ENCODE measurements around the gene ARHGAP11A. TPM values are rescaled to one million over a fixed set of nuclear protein-coding genes. Genes with fewer than 3 reads are reported as not detected.
A peak's percentile ranks its signal among the peaks of the same experiment; 100 is the strongest.

ARHGAP11A gene
- total RNA-seq, 4 donors from 2014 or later: 2.0 to 8.2 (median 4.8) TPM

GRCh38 chr15:32676169-32676568 lies 60.9 kb downstream of the ARHGAP11A start:
- no peak for DNase-seq
- Histone ChIP-seq H3K36me3 (no peaks in the 10 kb centered on the region), H3K9me3 (no peaks in the 10 kb centered on the region), H3K4me3 (replicated peaks in 1 of 3) (no peak overlapping the region), H3K27ac (no peak overlapping the region), H3K27me3 (no peaks in the 10 kb centered on the region), H3K4me1 (no peaks in the 10 kb centered on the region)
- WGBS, 2 donors: 75 to 80% methylated on average over 2 of the region's 2 CpGs
- no peak for TF ChIP-seq POLR2A (IDR thresholded peaks at IDR 0.05)
- no peak for TF ChIP-seq CTCF (IDR thresholded peaks at IDR 0.05)
- intact Hi-C loops (cut with DNase I): no loop called here

DNA sequence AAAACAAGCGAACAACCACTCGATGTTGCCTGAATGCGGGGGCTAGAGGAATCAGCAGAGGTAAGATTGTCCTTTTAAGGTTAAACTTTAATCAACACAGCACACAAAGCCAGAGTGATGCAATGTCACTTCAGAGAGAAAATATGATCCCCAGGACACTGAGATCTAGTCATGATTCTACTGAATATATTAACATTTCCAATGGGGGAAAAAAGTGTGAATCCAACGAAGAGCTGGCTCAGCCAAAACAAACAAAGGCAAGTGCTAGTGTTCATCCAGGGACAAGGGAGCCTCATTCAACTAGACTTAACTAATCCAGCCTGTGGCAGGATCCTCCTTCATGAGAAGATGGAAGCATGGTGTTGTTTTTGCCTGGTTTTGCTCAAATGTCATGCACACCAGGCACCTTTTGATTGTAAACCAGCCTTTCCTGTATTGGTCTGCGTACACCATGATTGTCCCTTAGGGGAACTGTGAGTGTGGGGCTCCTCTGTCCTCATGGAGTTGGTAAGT lies 62.0 kb downstream of the ARHGAP11A start:
- H3K9me3 ChIP-seq: no peaks in the 10 kb centered on the region
- H3K36me3 ChIP-seq: no peaks in the 10 kb centered on the region
- H3K4me1 ChIP-seq: no peaks in the 10 kb centered on the region
- no peak overlapping the region for H3K4me3 ChIP-seq (replicated peaks in 1 of 3)
- no peak overlapping the region for H3K27ac ChIP-seq
- no peak for TF ChIP-seq POLR2A (IDR thresholded peaks at IDR 0.05)
- TF ChIP-seq CTCF (IDR thresholded peaks at IDR 0.05): no peak
- intact Hi-C loops (cut with DNase I): no loop called here
- H3K27me3 ChIP-seq: no peaks in the 10 kb centered on the region
- 71 to 76% methylated on average over 5 of the region's 5 CpGs for WGBS, 2 donors
- no peak for DNase-seq

DNA sequence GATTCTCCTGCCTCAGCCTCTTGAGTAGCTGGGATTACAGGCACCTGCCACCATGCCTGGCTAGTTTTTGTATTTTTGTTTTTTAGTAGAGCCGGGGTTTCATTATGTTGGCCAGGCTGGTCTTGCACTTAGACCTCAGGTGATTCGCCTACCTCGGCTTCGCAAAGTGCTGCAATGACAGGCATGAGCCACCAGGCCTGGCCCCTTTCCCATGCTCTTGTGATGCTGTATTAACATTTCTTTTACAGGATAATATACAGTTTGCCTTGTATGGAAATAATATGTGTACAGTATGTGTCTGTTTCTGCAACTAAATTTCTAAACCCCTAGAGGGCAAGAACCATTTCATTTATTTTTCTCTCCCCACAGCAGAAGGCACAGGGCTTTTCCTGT lies 64.0 kb downstream of the ARHGAP11A start:
- no peak for TF ChIP-seq POLR2A (IDR thresholded peaks at IDR 0.05)
- no peak for TF ChIP-seq CTCF (IDR thresholded peaks at IDR 0.05)
- DNase-seq: peak in 1 of 2 donors; percentile 6

GRCh38 chr15:32682569-32682968 lies 67.3 kb downstream of the ARHGAP11A start:
- H3K27ac ChIP-seq: peak overlapping the region in 1 of 3 donors; percentile 57
- TF ChIP-seq CTCF (IDR thresholded peaks at IDR 0.05): no peak
- no peak for TF ChIP-seq POLR2A (IDR thresholded peaks at IDR 0.05)
- 95 to 97% methylated on average over 3 of the region's 3 CpGs for WGBS, 2 donors
- H3K4me1 ChIP-seq: peaks cover 8 to 13% of the 10 kb centered on the region in 2 donors
- intact Hi-C loops (cut with DNase I): no loop called here
- no peaks in the 10 kb centered on the region for H3K9me3 ChIP-seq
- H3K4me3 ChIP-seq (replicated peaks in 1 of 3): no peak overlapping the region
- DNase-seq: no peak
- no peaks in the 10 kb centered on the region for H3K36me3 ChIP-seq
- H3K27me3 ChIP-seq: no peaks in the 10 kb centered on the region

More for the DNA sequence above, 64.0 kb downstream of the ARHGAP11A start:
- Histone ChIP-seq H3K4me3 (replicated peaks in 1 of 3) (no peak overlapping the region), H3K9me3 (no peaks in the 10 kb centered on the region), H3K27ac (no peak overlapping the region), H3K27me3 (no peaks in the 10 kb centered on the region), H3K4me1 (peaks cover 5 to 13% of the 10 kb centered on the region in 2 donors), H3K36me3 (no peaks in the 10 kb centered on the region)
- WGBS, 2 donors: 68 to 72% methylated on average over 4 of the region's 4 CpGs
- intact Hi-C loops (cut with DNase I): no loop called here

DNA sequence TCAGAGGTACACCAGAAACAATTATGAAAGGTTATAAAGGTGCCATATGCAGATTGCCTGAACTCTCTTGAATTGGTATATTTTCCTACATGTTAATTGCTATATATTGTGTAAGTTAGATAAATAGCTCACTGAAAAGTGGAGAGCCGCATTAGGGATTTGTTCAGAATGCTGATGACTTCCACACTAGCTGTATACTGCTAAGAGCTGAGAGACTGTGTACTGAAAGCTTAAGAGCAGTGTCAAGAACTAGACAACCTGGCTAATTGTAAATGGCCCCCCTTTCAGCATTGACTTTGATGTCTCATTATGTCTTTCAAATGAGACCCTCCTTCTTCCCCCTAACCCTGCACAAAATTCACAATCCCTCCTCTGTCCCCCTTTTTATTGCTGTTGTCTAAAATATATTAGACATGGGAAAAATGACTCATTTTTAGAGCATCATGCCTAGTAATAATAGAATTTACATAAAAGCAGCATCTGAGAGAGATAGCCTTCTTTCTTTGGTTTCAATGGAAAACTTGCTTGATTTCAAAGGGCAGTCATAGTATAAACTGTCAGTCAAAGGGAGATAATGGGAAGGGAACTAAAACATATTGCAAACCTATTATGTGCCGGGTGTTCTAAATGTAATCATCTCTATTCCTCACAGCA lies 67.8 kb downstream of the ARHGAP11A start:
- H3K4me1 ChIP-seq: peaks cover 8 to 13% of the 10 kb centered on the region in 2 donors
- intact Hi-C loops (cut with DNase I): no loop called here

More for the DNA sequence above, 67.8 kb downstream of the ARHGAP11A start:
- H3K36me3 ChIP-seq: no peaks in the 10 kb centered on the region
- DNase-seq: no peak
- no peaks in the 10 kb centered on the region for H3K27me3 ChIP-seq
- H3K27ac ChIP-seq: peak overlapping the region; percentile 21 to 66 (median 57)
- 80 to 90% methylated on average over 2 of the region's 2 CpGs for WGBS, 2 donors
- H3K4me3 ChIP-seq (replicated peaks in 1 of 3): no peak overlapping the region
- no peaks in the 10 kb centered on the region for H3K9me3 ChIP-seq
- TF ChIP-seq CTCF (IDR thresholded peaks at IDR 0.05) (no peak), POLR2A (IDR thresholded peaks at IDR 0.05) (no peak)

All from thyroid gland (tissue), 4 donors.